Uterus (tissue), 2 donors: ENCODE data around the gene CCDC148.

Experiments used
- CTCF ChIP-seq, 4 experiments: fragments of 200-600 bp in 2 of 4; fragments of 450-650 bp in 2 of 4; sonication (generic) in 2 of 4; IDR thresholded peaks; one replicate each; pipeline ENCODE4 v1.5.1; 2016 to 2019; ENCODE audit warnings: antibody characterized with exemption in 4 of 4, mild to moderate bottlenecking in 2 of 4, moderate library complexity in 1 of 4
- POLR2A ChIP-seq, 2 donors: fragments of 450-650 bp; IDR thresholded peaks; one replicate each; pipeline ENCODE4 v1.6.1; 2016; ENCODE audit warnings: antibody characterized with exemption in 2 of 2, mild to moderate bottlenecking in 1 of 2, moderate library complexity in 1 of 2

- no peak for TF ChIP-seq CTCF (IDR thresholded peaks at IDR 0.05)
- no peak for TF ChIP-seq POLR2A (IDR thresholded peaks at IDR 0.05)
Observed at GRCh38 chr2:158217593-158217992, 239.0 kb downstream of the CCDC148 start.
